ENCODE measurements around the gene DGCR6L.
"Not testable (repeated sequence)": the region's sequence is repeated elsewhere in the genome, so short reads cannot be mapped to it uniquely, and the experiment has no call there.

The DGCR6L gene

DNA sequence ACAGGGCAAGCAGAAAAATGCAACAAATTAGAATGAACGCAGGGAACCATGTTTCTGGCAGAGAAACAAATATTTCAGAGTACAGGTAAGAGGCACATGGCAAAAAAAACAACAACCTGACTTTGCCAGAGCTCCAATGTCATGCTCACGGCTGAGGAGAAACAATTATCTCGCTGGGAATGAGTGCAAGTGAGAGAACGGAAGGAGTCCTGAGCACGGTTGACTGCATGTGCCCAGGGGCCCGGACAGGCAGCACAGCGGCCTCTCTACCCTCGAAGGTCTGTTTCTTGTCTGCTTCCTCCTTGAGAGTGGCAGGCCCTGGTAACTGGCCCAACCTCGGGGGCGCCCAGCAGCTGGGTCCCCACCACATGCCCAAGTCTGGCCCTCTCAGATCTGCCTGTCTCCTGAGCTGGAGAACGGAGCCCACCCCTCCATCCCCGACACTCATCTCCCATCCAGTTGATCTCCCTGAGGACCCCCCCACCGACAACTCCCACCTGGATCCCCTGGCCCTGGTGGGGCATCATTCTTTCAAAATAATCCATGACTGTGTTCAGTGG lies 27.1 kb downstream of the DGCR6L start:
- H3K36me3 Mint-ChIP-seq (ENCODE audit: low read depth) = no peaks in the 10 kb centered on the region
- H3K27me3 Mint-ChIP-seq (ENCODE audit: low read depth) = peaks cover 9% of the 10 kb centered on the region
- H3K4me3 Mint-ChIP-seq = no peak overlapping the region
- no peaks in the 10 kb centered on the region for H3K4me1 Mint-ChIP-seq (ENCODE audit: low read depth)
- H3K27ac Mint-ChIP-seq = no peak overlapping the region
- H3K9me3 Mint-ChIP-seq = no peaks in the 10 kb centered on the region

DNA sequence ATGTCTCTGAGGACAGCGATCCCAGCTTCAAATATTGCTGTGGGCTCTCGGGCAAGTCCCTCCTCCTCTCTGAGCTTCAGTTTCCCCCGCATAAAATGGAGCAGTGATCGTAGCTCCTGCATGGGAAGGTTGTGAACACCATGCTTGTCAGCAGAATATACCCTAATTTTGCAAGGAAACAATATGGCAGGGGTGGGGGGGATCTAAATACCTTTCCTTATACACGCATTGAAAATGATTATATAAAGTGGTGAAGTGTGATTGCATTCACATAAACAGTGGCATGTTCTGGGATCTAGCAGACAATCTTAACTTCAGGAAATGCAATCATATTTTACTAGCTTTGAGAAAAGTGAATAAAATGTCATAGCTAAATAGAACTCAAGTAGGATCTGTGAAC lies 27.8 kb downstream of the DGCR6L start:
- H3K27me3 Mint-ChIP-seq (ENCODE audit: low read depth) = peaks cover 4% of the 10 kb centered on the region
- H3K27ac Mint-ChIP-seq = no peak overlapping the region
- H3K36me3 Mint-ChIP-seq (ENCODE audit: low read depth) = no peaks in the 10 kb centered on the region
- no peak overlapping the region for H3K4me3 Mint-ChIP-seq
- H3K9me3 Mint-ChIP-seq = no peaks in the 10 kb centered on the region
- no peaks in the 10 kb centered on the region for H3K4me1 Mint-ChIP-seq (ENCODE audit: low read depth)

DNA sequence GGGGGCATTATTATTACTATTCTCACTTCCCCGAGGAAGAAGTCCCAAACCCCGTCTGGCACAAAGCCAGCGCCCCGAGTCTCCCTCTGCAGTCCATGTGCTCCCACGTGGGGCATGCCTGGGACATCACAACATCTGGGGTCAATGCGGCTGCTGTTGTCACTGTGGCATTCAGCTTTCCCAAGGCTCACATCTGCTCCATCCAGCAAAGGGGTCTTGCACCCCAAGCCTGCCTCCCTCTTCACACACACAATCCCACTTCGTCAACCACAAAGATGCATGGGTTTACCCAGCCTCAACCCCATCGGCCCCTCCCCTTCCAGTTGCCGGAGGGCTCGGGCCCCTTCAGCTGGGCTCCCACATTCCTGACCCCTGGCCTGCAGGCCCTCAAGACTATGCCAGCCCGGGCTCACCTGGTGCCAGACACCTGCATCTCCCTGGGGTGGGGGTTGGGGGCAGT lies 28.2 kb downstream of the DGCR6L start:
- Mint-ChIP-seq H3K36me3 (ENCODE audit: low read depth) (no peaks in the 10 kb centered on the region), H3K4me1 (ENCODE audit: low read depth) (no peaks in the 10 kb centered on the region), H3K27me3 (ENCODE audit: low read depth) (peaks cover 4% of the 10 kb centered on the region), H3K27ac (no peak overlapping the region), H3K4me3 (no peak overlapping the region), H3K9me3 (no peaks in the 10 kb centered on the region)

DNA sequence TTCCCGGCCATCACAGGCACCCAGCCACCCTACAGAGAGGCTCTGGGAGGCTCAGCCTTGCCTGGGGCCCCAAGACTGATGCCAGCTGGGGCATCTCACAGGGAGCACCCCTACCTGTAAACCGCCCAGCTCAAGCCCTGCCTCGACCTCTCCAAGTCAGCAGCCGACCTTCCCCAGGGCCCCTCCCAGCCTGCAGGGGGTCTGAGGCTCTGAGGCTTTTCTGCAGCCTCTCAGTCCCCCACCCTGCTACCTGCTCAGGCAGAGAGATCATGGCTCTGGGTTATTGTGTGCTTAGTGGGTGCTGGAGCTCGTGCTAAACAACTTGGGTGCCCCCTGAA lies 28.6 kb downstream of the DGCR6L start:
- H3K36me3 Mint-ChIP-seq (ENCODE audit: low read depth) = no peaks in the 10 kb centered on the region

DNA sequence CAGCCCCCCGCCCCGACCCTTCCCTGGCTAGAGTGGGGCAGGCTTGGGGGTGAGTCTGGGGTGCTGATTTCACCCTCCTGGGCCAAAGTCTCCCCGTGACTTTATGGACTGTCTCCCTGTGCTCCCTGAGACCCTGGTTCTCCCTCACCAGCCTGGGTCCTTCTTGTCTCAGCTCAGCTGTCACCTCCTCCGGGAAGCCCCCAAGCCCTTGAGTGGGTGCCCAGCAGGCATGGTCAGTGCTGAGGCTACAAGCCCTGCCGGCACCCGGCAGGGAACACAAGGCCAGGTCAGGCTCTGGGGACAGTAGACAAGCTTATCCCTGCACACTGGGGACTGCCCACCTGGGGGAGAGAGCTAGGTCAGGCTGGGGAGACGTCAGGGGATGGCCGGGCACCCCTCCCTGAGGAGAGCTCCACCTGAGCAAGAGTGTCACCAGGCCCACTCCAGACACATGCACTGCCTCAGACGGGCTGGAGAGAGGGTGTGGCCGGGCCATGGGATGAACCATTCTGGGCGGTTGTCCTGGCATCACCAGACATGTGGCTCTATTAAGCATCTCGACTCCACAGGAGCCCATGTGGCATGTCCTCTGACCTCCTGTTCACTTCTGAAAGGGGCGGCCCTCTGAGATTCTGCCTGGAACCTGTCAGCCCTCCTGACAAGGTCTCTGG lies 29.1 kb downstream of the DGCR6L start:
- no peaks in the 10 kb centered on the region for H3K9me3 Mint-ChIP-seq
- no peak overlapping the region for H3K27ac Mint-ChIP-seq
- H3K27me3 Mint-ChIP-seq (ENCODE audit: low read depth) = peaks cover 4% of the 10 kb centered on the region
- H3K36me3 Mint-ChIP-seq (ENCODE audit: low read depth) = no peaks in the 10 kb centered on the region
- no peaks in the 10 kb centered on the region for H3K4me1 Mint-ChIP-seq (ENCODE audit: low read depth)
- H3K4me3 Mint-ChIP-seq = no peak overlapping the region

More for the DNA sequence above, 28.6 kb downstream of the DGCR6L start:
- peaks cover 4% of the 10 kb centered on the region for H3K27me3 Mint-ChIP-seq (ENCODE audit: low read depth)
- H3K27ac Mint-ChIP-seq = no peak overlapping the region
- H3K4me3 Mint-ChIP-seq = no peak overlapping the region
- no peaks in the 10 kb centered on the region for H3K9me3 Mint-ChIP-seq
- H3K4me1 Mint-ChIP-seq (ENCODE audit: low read depth) = no peaks in the 10 kb centered on the region

DNA sequence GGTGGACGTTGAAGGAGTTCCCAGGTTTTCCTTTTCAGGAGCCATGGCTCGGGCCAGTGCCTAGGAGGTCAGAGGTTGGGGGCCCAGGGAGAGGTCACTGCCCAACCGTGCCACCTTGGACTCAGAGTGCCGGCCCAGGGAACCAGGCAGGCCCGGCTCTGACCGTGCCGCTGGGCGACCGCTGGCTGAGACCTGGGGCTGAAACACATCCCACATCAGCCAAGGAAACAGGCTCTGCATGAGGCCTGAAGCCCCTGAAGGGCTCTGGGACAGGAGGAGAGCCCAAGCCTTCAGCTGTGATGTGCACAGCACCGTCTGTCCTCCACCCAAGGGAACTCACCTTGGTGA lies 29.8 kb downstream of the DGCR6L start:
- H3K36me3 Mint-ChIP-seq (ENCODE audit: low read depth) = no peaks in the 10 kb centered on the region
- no peaks in the 10 kb centered on the region for H3K9me3 Mint-ChIP-seq
- H3K4me1 Mint-ChIP-seq (ENCODE audit: low read depth) = no peaks in the 10 kb centered on the region
- no peak overlapping the region for H3K27ac Mint-ChIP-seq
- H3K4me3 Mint-ChIP-seq = no peak overlapping the region
- peaks cover under 1% of the 10 kb centered on the region for H3K27me3 Mint-ChIP-seq (ENCODE audit: low read depth)

DNA sequence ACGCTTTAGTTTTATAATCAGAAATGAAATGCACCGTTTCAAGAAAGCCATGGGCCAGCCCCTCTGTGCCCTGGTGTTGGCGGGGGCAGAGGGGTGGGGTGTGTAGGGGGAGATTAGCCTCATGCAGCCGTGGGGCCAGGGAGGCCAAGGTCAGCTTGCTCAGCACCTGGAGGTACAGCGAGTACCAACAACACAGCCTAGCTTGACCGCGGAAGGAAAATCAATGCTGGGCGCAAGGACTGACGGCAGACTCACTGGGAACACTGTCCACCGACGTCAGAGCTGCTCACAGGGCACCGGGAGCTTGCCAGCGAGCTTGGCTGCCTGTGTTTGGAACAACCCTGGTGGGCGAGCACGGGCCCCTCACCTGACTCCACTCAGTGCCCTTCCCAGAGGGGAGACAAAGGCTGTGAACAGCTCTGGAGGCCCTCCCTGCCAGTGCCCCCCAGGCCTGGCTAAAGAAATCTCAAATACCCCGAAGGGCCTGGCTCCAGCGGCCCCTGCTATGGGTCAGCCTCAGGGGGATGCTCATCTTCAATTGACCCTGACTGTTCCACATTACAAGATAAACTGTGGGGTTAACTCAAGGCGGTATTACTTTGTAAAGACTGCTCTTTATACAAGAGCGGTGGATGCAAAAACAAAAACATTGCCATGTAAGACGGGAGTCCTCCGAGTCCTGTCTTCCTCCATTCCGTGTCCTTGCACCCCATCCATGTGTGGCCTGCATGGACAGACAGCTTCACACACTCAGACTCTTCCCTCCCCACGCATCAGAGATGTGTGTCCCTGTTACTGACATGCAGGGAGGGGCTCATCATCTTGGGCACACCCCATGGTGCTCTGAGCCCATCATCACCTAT lies 30.4 kb downstream of the DGCR6L start:
- not testable (repeated sequence) for H3K4me1 Mint-ChIP-seq (ENCODE audit: low read depth); H3K27ac Mint-ChIP-seq; H3K9me3 Mint-ChIP-seq; H3K36me3 Mint-ChIP-seq (ENCODE audit: low read depth); H3K27me3 Mint-ChIP-seq (ENCODE audit: low read depth); H3K4me3 Mint-ChIP-seq

DNA sequence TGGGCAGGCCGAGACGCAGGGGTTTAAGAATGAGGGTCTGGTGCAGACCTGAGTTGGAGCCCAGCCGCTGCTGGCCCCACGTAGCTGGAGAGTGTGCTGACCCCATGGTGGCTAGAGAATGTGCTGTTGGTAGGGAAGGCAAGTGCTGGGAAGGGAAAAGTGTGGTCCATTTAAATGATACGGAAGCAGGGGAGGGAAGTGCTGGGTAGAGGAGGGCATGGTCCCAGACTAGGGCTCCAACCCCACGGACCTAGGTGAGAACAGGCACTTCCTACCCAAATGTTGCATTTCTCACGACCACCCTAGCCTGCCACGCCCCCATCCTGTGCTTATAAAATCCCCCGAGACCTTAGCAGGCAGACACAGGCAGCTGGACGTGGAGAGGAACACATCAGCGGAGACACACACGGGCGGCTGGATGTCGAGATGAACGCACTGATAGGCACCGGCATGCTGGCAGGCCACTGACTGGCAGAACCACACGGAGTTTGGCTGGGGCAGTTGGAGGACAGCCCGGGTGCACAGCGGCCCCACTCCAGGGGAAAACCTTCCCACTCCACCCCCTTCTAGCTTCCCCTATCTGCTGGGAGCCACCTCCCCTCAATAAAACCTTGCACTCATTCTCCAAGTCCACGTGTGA lies 33.0 kb downstream of the DGCR6L start:
- not testable (repeated sequence) for H3K4me1 Mint-ChIP-seq (ENCODE audit: low read depth); H3K9me3 Mint-ChIP-seq; H3K27ac Mint-ChIP-seq; H3K36me3 Mint-ChIP-seq (ENCODE audit: low read depth); H3K27me3 Mint-ChIP-seq (ENCODE audit: low read depth); H3K4me3 Mint-ChIP-seq

DNA sequence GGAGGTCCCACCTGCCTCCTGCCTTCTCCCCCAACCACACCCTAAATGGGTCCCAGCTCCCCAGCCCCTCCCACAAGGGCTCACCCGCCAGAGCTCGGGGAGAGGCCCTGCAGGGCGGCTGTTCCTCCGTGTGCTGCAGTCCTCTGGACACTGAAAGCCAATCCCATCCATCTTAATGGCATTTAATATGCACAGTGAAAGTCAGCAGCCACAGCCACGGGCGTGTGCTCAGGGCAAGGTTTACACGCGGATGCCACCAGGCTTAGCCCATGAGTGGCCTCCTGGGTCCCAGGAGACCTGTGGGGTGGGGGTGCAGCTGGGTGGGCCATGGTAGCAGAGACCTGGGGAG lies 33.6 kb downstream of the DGCR6L start:
- not testable (repeated sequence) for H3K4me1 Mint-ChIP-seq (ENCODE audit: low read depth); H3K4me3 Mint-ChIP-seq; H3K36me3 Mint-ChIP-seq (ENCODE audit: low read depth); H3K9me3 Mint-ChIP-seq; H3K27me3 Mint-ChIP-seq (ENCODE audit: low read depth); H3K27ac Mint-ChIP-seq

DNA sequence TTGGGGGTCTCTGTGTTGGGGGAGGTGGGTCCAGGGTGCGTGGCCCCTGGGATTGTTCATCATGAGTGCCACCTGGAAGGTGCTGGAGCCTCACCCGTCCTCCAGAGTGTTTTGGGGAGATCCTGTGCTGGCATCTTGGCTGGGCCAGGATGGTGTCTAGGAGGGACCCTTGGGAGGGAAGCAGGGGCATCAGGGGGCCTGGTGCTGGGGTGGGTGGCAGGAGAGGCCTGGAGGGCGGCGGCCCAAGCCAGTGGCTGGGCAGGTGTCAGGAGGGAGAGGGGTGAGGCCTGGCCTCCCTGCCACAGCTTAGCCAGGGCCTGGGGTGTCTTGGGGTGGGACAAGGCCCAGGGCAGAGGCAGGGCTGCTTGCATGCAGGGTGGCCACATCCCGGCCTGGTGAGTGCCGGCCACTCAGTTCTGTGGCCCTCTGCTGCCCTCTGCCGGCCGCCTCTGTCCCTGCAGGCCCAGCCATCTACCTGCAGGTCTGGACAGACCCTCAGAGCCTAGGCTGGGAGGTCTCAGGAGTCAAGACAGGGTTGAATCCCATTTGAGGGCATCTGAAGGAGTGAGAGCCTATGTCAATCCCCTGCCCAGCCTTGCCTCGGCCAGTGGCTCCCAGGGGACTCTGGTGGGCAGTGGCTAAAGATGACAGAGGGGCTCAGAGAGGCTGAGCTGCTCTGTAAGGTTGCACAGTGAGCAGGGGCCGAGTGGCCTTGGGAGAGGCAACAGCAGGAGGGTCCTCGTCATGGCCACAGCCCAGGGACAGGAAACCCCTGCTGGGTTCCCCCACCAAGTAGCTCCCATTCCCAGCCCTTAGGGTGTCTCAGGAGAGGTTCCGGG lies 34.2 kb downstream of the DGCR6L start:
- not testable (repeated sequence) for H3K27me3 Mint-ChIP-seq (ENCODE audit: low read depth); H3K27ac Mint-ChIP-seq; H3K4me1 Mint-ChIP-seq (ENCODE audit: low read depth); H3K36me3 Mint-ChIP-seq (ENCODE audit: low read depth); H3K9me3 Mint-ChIP-seq; H3K4me3 Mint-ChIP-seq

DNA sequence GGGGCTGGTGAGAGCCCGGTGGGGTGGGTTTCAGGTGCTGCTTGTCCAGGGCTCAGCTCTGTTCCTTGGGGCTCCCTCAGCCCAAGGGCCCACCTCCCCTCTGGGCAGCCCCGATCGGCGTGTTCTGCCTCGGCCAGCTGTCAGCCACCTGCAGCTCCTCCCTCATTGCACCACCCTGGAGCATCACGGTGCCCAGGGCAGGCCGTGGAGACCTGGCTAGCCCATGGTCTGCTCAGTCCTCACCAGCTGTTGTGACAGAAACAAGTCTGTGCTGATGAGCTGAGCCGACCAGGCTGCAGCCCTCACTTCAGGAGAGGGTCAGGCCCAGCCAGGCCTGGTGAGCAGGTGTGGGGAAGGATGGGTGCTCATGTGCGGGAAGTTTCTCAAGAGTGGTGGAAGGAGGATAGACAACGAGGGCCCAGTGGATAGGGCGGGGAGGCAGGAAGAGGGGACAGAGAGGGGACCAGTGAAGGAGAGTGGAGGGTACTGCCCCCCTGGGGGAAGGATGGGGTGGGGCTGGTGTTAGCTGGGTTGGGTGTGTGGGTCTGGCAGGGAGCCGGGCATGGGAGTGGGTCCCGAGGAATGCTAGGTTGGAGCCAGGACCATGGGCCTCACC lies 35.3 kb downstream of the DGCR6L start:
- Mint-ChIP-seq H3K27ac (no peak overlapping the region), H3K4me1 (ENCODE audit: low read depth) (no peaks in the 10 kb centered on the region), H3K4me3 (no peak overlapping the region), H3K36me3 (ENCODE audit: low read depth) (no peaks in the 10 kb centered on the region), H3K27me3 (ENCODE audit: low read depth) (no peaks in the 10 kb centered on the region), H3K9me3 (no peaks in the 10 kb centered on the region)

DNA sequence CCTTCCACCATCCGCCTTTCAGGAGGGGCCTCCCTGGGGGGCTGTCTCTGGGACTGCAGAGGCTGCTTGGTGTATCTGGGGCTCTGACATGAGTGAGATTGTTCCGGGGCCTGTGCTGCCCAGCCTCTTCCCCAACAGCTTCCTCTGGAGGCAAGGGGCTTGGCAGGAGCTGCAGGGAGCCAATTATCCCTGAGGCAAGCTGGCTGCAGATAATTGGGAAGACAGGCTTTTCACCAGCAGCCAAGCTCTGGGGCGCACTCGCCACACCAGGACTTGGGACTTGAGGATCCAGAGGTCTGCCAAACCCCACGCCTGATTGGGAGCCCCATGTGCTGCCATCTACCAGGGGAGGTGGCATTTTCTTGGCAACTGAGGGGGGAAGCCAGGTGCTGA lies 36.2 kb downstream of the DGCR6L start:
- Mint-ChIP-seq H3K4me3 (no peak overlapping the region), H3K27me3 (ENCODE audit: low read depth) (no peaks in the 10 kb centered on the region), H3K36me3 (ENCODE audit: low read depth) (no peaks in the 10 kb centered on the region), H3K4me1 (ENCODE audit: low read depth) (no peaks in the 10 kb centered on the region), H3K9me3 (no peaks in the 10 kb centered on the region), H3K27ac (no peak overlapping the region)

DNA sequence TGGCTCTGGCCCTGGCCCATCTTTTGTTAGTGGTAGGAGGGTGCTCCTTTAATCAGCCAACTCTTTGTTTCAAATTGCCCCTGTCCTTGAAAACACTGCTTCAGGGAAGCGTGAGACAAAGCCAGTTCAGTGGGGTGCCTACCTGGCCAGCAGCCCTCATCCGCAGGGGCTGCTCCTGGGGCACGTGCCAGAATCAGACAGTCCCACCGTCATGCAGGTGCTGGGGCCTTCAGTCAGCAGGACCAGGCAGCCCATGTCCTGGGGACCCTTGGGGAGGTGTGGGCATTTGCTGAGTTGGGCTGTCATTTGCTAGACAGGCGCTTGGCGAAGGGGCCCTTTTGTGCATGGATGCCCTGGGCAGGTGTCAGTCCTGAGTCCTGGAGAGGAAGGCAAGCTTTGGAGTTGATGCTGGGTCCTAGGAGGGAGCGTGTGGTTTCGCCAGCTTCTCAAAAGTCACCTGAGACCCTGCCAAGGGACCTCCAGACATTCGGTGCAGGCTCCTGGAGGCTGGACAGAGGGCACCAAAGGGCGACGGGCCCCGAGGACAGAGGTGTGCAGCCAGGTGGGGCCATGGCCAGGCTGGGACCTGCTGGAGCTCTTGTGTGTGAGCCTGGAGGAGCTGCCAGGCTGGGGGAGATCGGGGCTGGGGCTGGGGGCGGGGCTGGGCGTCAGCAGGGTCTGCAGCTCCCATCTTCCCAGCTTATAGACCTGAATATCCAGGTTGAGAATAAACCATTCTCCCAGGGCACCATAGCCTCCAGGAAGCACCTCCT lies 36.8 kb downstream of the DGCR6L start:
- Mint-ChIP-seq H3K27me3 (ENCODE audit: low read depth) (no peaks in the 10 kb centered on the region), H3K4me3 (no peak overlapping the region), H3K36me3 (ENCODE audit: low read depth) (no peaks in the 10 kb centered on the region)

More for the DNA sequence above, 36.8 kb downstream of the DGCR6L start:
- Mint-ChIP-seq H3K4me1 (ENCODE audit: low read depth) (no peaks in the 10 kb centered on the region), H3K27ac (no peak overlapping the region), H3K9me3 (no peaks in the 10 kb centered on the region)

All from T-helper 1 cell treated with Interleukin-12 subunit alpha and Interleukin-12 subunit beta and Interleukin-4 antibody, amounts not matched to agents 30 μg/mL and 1 μg/mL, for 36 hours (primary cell).